ENCODE measurements around the gene ARID1B. TPM values are rescaled to one million over a fixed set of nuclear protein-coding genes. Genes with fewer than 3 reads are reported as not detected.

Gene ARID1B
- total and polyA plus RNA-seq, 2 of the 13 experiments (the other 11 are each of a cell fraction or from before 2014, with no cell fraction given), result 20.1 to 32.6 TPM

DNA sequence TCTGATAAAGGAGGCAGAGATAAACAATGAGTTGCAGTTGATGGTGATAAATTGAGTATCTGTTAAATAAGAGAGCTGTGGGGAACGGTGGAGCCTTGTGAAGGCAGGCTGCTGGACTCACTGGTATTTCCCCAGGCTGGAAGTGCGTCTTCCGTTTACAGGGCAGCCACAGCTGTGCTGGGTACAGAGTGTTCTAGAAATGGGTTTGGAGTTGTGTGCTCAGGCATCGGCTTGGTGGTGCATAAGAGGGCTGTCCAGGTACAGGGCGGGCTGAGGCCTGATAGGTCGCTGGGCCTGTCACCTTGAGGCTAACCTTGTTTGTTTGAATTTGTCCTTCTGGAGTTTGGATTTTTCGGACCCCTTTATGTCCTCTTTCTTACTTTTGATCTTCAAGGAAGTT lies 39.3 kb downstream of the ARID1B start (continued):
- TF ChIP-seq, protein P1, sequence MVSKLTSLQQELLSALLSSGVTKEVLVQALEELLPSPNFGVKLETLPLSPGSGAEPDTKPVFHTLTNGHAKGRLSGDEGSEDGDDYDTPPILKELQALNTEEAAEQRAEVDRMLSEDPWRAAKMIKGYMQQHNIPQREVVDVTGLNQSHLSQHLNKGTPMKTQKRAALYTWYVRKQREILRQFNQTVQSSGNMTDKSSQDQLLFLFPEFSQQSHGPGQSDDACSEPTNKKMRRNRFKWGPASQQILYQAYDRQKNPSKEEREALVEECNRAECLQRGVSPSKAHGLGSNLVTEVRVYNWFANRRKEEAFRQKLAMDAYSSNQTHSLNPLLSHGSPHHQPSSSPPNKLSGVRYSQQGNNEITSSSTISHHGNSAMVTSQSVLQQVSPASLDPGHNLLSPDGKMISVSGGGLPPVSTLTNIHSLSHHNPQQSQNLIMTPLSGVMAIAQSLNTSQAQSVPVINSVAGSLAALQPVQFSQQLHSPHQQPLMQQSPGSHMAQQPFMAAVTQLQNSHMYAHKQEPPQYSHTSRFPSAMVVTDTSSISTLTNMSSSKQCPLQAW (CRISPR knock-in tag; IDR thresholded peaks at IDR 0.05), result no peak

DNA sequence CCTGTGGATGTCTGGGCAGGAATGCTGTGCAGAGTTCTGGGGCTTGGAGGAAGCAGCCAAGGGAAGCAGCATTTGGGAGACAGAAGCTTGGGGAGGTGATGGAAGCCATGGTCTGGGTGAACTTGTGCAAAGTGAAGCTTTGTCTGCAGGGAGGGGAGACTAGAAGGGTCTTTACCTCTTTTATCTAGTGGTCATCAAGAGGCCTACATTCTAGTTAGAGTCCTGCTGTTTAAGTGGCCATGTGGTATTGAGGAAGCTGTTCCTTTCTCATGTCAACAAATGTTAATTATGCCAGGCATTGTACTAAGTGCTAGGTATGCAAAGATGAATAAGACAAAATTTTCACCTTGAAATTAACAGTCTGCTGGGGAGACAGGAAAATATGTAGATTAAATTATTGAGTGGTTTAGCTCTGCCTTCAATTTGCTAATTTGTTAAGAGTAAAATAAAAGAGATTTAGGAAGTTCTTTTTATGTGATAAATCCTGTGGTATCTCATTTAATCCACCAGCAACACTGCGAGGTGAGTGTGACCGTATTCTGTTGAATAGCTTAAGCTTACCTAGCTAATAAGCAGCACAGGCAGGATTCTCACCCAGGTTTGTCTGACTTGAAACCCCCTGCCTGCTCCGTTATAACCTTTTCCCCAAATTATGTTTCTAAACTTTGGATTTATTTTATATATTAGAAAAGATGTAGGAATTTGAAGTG lies 43.1 kb downstream of the ARID1B start:
- Histone ChIP-seq H3K36me3 (replicated peaks in 1 of 2; ENCODE audit: control insufficient read depth in 1 of 2, insufficient read depth in 2 of 2, low read length in 2 of 2) (peaks cover 0 to 1% of the 10 kb centered on the region in 2 experiments; a peak in 1 of 5 replicates), H3K79me2 (ENCODE audit: insufficient read depth, low read length) (peaks cover 97% of the 10 kb centered on the region), H3K4me3 (replicated peaks in 1 of 3; ENCODE audit: insufficient read depth in 1 of 3, low read depth in 2 of 3, low read length in 3 of 3) (no peak overlapping the region), H2AFZ (ENCODE audit: low read length) (no peak overlapping the region), H3K27me3 (ENCODE audit: control insufficient read depth in 1 of 2, insufficient read depth in 2 of 2, low read length in 2 of 2) (no peaks in the 10 kb centered on the region), H3K27ac (ENCODE audit: extremely low read length, insufficient read depth, low read length) (no peak overlapping the region), H3K9me3 (ENCODE audit: low read length) (no peaks in the 10 kb centered on the region), H3K4me2 (ENCODE audit: low read depth, low read length) (no peak overlapping the region), H4K20me1 (ENCODE audit: insufficient read depth, low read length) (peaks cover 40% of the 10 kb centered on the region), H3K4me1 (ENCODE audit: insufficient read depth, low read length) (peaks cover 18% of the 10 kb centered on the region), H3K9ac (ENCODE audit: insufficient read depth, low read depth, low read length) (no peak overlapping the region)
- DNase-seq (ENCODE audit: low spot score), result no peak
- POLR2A ChIA-PET, result no interaction called here
- no TSS peak for BruUV-seq (replicated peaks)
- in situ Hi-C loops (cut with HindIII; ENCODE audit: extremely low pct_ligation_motif_present, low pct_unique_long_range_greater_than_20kb), result no loop called here
- 100% methylated on average over 3 of the region's 3 CpGs for WGBS (ENCODE audit: low lambda C conversion rate)
- ATAC-seq, result no peak
- no peak for FAIRE-seq
- intact Hi-C loops (cut with micrococcal nuclease; ENCODE audit: unreplicated experiment), result no loop called here
- CTCF ChIA-PET (ENCODE audit: low intra/inter-chr PET ratio, low total read pairs), result no interaction called here
- TF ChIP-seq ZBTB20 (CRISPR knock-in tag; IDR thresholded peaks at IDR 0.05; ENCODE audit: borderline replicate concordance, low read depth), result no peak
- no peak for TF ChIP-seq NR2F1 (CRISPR knock-in tag; IDR thresholded peaks at IDR 0.05)
- TF ChIP-seq ZBTB8A (CRISPR knock-in tag; IDR thresholded peaks at IDR 0.05; ENCODE audit: borderline replicate concordance, low read depth), result no peak
- no peak for TF ChIP-seq ISL2 (CRISPR knock-in tag; IDR thresholded peaks at IDR 0.05)
- TF ChIP-seq, protein P2, sequence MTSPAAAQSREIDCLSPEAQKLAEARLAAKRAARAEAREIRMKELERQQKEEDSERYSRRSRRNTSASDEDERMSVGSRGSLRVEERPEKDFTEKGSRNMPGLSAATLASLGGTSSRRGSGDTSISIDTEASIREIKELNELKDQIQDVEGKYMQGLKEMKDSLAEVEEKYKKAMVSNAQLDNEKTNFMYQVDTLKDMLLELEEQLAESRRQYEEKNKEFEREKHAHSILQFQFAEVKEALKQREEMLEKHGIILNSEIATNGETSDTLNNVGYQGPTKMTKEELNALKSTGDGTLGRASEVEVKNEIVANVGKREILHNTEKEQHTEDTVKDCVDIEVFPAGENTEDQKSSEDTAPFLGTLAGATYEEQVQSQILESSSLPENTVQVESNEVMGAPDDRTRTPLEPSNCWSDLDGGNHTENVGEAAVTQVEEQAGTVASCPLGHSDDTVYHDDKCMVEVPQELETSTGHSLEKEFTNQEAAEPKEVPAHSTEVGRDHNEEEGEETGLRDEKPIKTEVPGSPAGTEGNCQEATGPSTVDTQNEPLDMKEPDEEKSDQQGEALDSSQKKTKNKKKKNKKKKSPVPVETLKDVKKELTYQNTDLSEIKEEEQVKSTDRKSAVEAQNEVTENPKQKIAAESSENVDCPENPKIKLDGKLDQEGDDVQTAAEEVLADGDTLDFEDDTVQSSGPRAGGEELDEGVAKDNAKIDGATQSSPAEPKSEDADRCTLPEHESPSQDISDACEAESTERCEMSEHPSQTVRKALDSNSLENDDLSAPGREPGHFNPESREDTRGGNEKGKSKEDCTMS (CRISPR knock-in tag; conservative IDR thresholded peaks at IDR 0.05), result no peak
- TF ChIP-seq LBX2 (CRISPR knock-in tag; IDR thresholded peaks at IDR 0.05; ENCODE audit: borderline replicate concordance), result no peak
- TF ChIP-seq, protein P3, sequence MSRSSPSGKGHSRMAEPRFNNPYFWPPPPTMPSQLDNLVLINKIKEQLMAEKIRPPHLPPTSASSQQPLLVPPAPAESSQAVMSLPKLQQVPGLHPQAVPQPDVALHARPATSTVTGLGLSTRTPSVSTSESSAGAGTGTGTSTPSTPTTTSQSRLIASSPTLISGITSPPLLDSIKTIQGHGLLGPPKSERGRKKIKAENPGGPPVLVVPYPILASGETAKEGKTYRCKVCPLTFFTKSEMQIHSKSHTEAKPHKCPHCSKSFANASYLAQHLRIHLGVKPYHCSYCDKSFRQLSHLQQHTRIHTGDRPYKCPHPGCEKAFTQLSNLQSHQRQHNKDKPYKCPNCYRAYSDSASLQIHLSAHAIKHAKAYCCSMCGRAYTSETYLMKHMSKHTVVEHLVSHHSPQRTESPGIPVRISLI (CRISPR knock-in tag; IDR thresholded peaks at IDR 0.05; ENCODE audit: borderline replicate concordance), result no peak
- no peak for TF ChIP-seq TBX3 (IDR thresholded peaks at IDR 0.05; ENCODE audit: borderline replicate concordance)
- no peak for TF ChIP-seq ZNF292 (CRISPR knock-in tag; IDR thresholded peaks at IDR 0.05; ENCODE audit: borderline replicate concordance, low read depth)
- TF ChIP-seq, protein P4, sequence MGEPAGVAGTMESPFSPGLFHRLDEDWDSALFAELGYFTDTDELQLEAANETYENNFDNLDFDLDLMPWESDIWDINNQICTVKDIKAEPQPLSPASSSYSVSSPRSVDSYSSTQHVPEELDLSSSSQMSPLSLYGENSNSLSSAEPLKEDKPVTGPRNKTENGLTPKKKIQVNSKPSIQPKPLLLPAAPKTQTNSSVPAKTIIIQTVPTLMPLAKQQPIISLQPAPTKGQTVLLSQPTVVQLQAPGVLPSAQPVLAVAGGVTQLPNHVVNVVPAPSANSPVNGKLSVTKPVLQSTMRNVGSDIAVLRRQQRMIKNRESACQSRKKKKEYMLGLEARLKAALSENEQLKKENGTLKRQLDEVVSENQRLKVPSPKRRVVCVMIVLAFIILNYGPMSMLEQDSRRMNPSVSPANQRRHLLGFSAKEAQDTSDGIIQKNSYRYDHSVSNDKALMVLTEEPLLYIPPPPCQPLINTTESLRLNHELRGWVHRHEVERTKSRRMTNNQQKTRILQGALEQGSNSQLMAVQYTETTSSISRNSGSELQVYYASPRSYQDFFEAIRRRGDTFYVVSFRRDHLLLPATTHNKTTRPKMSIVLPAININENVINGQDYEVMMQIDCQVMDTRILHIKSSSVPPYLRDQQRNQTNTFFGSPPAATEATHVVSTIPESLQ (CRISPR knock-in tag; conservative IDR thresholded peaks at IDR 0.05), result no peak
